ENCODE data around the gene PTPN14. TPM values are rescaled to one million over a fixed set of nuclear protein-coding genes. Genes with fewer than 3 reads are reported as not detected.
"Not testable (repeated sequence)": the region's sequence is repeated elsewhere in the genome, so short reads cannot be mapped to it uniquely, and the experiment has no call there.

PTPN14 gene
- total RNA-seq, 3 donors from 2014 or later, result 5.8 to 49.0 (median 8.3) TPM

DNA sequence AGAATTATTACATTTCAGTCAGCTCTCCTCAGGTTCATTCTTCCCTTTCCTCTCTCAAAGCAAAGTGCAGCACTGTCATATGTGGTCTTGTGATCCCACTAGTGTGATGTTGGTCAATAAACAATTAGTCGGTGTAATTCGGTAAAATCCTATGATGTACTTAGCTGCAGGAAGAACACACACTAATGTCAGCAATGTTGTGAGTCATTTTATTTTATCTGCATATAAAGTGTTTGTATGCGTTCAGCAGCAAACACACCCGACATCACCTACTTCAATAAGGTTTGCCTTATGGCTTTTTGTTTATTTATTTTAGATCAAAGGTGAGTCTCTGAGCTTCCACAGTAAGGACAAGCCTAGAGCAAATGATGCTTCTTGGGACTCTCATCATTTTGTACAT is 47.8 kb downstream of the PTPN14 start:
- H3K4me1 ChIP-seq (ENCODE audit: low read depth), result peaks cover 13% of the 10 kb centered on the region
- no peak overlapping the region for H3K4me3 ChIP-seq
- intact Hi-C loops (cut with DNase I, micrococcal nuclease), result no loop called here
- H3K36me3 ChIP-seq (ENCODE audit: low read depth), result no peaks in the 10 kb centered on the region
- DNase-seq, result no peak
- ATAC-seq, result peak; percentile 58
- no peaks in the 10 kb centered on the region for H3K9me3 ChIP-seq
- TF ChIP-seq, protein P1, sequence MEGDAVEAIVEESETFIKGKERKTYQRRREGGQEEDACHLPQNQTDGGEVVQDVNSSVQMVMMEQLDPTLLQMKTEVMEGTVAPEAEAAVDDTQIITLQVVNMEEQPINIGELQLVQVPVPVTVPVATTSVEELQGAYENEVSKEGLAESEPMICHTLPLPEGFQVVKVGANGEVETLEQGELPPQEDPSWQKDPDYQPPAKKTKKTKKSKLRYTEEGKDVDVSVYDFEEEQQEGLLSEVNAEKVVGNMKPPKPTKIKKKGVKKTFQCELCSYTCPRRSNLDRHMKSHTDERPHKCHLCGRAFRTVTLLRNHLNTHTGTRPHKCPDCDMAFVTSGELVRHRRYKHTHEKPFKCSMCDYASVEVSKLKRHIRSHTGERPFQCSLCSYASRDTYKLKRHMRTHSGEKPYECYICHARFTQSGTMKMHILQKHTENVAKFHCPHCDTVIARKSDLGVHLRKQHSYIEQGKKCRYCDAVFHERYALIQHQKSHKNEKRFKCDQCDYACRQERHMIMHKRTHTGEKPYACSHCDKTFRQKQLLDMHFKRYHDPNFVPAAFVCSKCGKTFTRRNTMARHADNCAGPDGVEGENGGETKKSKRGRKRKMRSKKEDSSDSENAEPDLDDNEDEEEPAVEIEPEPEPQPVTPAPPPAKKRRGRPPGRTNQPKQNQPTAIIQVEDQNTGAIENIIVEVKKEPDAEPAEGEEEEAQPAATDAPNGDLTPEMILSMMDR (IDR thresholded peaks at IDR 0.05), result no peak

DNA sequence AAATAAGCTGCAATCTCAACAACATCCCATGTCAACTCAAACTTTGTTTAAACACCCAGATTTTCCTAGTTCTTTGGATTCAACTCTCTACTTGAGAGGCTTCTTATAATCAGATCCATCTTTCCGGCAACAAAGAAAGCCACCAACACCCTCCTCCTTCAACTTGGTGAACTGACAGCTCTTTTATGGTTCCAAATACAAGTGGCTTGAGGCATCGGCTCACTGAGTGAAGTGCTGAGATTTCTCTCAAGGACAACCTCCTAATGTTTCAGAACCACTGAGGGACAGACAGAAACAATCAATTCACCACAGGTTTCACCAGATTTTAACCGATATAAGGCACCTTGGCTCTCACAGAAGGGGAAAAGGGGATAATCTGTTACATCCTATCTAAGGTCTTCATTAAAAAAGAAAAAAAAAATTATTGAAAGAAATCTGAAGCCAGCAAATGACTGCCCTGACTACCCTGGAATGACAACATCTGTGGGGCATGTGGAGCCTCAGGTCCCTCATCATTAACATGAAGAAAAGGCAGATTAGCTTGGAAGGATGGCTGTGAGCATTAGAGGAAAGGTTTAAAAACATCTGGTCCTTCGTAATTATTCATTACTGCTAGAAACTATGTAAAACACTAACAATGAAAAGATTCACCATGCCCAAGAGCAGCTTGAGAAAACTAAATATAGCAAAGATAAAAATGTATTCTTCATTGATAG is 50.9 kb downstream of the PTPN14 start:
- DNase-seq (no peak), ATAC-seq (no peak)
- no peaks in the 10 kb centered on the region for H3K36me3 ChIP-seq (ENCODE audit: low read depth)
- intact Hi-C loops (cut with DNase I, micrococcal nuclease), result no loop called here
- TF ChIP-seq, protein P1 (IDR thresholded peaks at IDR 0.05), result no peak
- no peaks in the 10 kb centered on the region for H3K4me1 ChIP-seq (ENCODE audit: low read depth)
- H3K9me3 ChIP-seq, result no peaks in the 10 kb centered on the region
- H3K4me3 ChIP-seq, result no peak overlapping the region

DNA sequence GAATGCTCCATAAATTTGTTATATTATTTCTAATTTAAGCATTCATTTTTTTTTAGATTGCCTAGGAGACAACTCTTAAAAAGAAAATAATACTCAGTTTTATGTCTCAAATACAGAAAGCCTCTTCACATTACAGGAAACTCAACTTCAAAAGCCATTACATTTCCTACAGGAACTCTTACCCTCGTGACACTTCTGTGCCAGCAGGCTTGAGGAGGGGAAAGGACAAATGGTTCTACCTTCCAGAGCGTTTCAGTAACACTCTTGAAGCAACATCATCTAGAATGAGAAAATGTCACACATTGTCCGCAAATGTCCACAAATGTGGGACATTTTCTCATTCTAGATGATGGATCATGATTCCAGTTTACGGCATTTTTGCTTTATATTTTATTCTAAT is 51.7 kb downstream of the PTPN14 start:
- ATAC-seq (no peak), DNase-seq (no peak)
- TF ChIP-seq, protein P1 (IDR thresholded peaks at IDR 0.05), result no peak
- no peaks in the 10 kb centered on the region for H3K36me3 ChIP-seq (ENCODE audit: low read depth)
- no peak overlapping the region for H3K4me3 ChIP-seq
- intact Hi-C loops (cut with DNase I, micrococcal nuclease), result no loop called here
- H3K9me3 ChIP-seq, result no peaks in the 10 kb centered on the region
- no peaks in the 10 kb centered on the region for H3K4me1 ChIP-seq (ENCODE audit: low read depth)

DNA sequence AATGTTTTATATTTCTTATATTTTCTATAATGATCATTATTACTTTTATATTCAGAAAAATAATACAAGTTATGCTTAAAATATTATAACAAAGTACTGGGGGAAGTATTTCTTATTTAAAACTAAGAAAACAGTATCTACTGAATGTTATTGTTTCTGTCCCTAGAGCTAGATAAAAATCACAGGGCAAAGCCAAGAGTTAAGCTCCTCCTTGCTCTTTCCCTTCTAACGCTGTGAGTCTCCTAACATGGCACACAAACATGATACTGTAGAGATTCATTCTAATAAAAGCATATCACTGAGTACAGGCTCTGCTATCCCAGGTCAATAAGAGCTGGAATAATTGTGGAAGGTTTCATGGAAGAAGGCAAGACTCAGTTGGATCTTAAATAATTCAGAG is 53.4 kb downstream of the PTPN14 start:
- Histone ChIP-seq H3K9me3 (no peaks in the 10 kb centered on the region), H3K36me3 (ENCODE audit: low read depth) (no peaks in the 10 kb centered on the region), H3K4me3 (no peak overlapping the region), H3K4me1 (ENCODE audit: low read depth) (no peaks in the 10 kb centered on the region)
- no peak for ATAC-seq
- no peak for DNase-seq
- intact Hi-C loops (cut with DNase I, micrococcal nuclease), result no loop called here
- TF ChIP-seq, protein P1 (IDR thresholded peaks at IDR 0.05), result no peak

DNA sequence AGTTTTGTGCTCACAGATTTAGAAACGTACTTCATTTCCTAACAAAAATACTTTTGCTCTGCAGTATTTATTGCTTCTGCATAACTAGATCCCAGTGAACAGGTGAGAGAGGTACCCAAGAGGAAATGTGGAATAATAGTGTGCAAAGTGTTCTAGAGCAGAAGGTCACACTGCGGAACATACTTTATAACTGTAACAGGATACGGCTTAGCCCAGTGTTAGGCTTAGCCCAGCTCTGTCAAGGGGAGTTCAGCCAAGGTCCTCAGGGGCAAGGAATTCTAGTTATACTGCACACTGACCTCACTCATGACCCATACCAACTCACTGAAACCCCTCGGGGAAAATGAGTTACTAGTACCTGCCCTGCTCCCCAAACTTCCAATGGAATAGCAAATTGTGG is 55.3 kb downstream of the PTPN14 start:
- no peaks in the 10 kb centered on the region for H3K4me1 ChIP-seq (ENCODE audit: low read depth)
- H3K36me3 ChIP-seq (ENCODE audit: low read depth), result no peaks in the 10 kb centered on the region
- DNase-seq (no peak), ATAC-seq (no peak)
- no peak overlapping the region for H3K4me3 ChIP-seq
- no peaks in the 10 kb centered on the region for H3K9me3 ChIP-seq
- TF ChIP-seq, protein P1 (IDR thresholded peaks at IDR 0.05), result no peak
- intact Hi-C loops (cut with DNase I, micrococcal nuclease), result no loop called here

DNA sequence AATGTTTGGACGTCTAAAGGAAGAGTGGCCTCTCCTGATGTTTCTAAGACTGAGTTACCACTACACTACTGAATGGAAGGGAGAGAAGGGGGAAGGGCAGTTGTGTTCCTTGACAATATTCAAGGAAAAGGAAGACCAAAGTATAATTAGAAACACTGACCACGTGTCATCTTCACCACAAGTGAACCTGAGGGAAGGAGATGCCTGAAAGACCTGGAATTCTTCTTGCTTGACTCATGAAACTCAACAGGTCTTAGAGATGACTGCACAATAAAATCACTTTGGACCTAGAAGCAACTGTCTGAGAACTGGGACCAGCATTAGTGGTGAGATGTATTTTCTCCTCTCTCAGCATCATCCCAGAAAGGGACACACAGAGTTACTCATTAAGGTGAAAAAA is 56.7 kb downstream of the PTPN14 start:
- ATAC-seq, result no peak
- TF ChIP-seq, protein P1 (IDR thresholded peaks at IDR 0.05), result no peak
- no peaks in the 10 kb centered on the region for H3K9me3 ChIP-seq
- H3K4me3 ChIP-seq, result no peak overlapping the region
- intact Hi-C loops (cut with DNase I, micrococcal nuclease), result no loop called here
- no peaks in the 10 kb centered on the region for H3K36me3 ChIP-seq (ENCODE audit: low read depth)
- no peak for DNase-seq
- H3K4me1 ChIP-seq (ENCODE audit: low read depth), result no peaks in the 10 kb centered on the region

DNA sequence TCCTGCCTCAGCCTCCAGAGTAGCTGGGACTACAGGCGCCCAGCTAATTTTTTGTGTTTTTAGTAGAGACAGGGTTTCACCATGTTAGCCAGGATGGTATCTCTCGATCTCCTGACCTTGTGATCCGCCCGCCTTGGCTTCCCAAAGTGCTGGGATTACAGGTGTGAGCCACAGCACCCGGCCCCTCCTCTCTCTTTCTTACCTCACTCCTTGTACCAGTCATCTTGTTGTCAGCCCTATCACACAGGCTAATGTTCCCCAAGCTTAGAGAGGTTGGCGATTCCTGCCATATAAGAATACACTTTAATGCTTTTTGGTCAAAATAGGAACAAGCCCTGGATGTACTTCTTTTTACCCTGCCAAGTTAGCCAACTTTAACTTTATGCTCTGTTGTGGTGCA is 57.2 kb downstream of the PTPN14 start:
- DNase-seq; H3K36me3 ChIP-seq (ENCODE audit: low read depth); H3K4me3 ChIP-seq; H3K9me3 ChIP-seq; ATAC-seq; intact Hi-C loops (cut with DNase I, micrococcal nuclease); H3K4me1 ChIP-seq (ENCODE audit: low read depth): not testable (repeated sequence)
